Skeletal muscle cell (primary cell): ENCODE results near the gene ACTR8.
A peak's percentile ranks its signal among the peaks of the same experiment; 100 is the strongest.

Source experiments
- DNase-seq: peaks from one replicate; pipeline ENCODE4 v3.0.0-alpha.2; 2010; ENCODE audit warnings: low read depth
- H3K4me3 ChIP-seq: 2 replicates; pipeline ENCODE4 v1.5.1; 2011; ENCODE audit warnings: low read depth, mild to moderate bottlenecking, control low read depth, low read length, moderate library complexity

ACTR8 gene

GRCh38 chr3:53865732-53866499, 16.0 kb downstream of the ACTR8 start:
- H3K4me3 ChIP-seq: no peak overlapping the region
- DNase-seq: no peak

- DNase-seq: no peak
- no peak overlapping the region for H3K4me3 ChIP-seq
These were observed 18.8 kb downstream of the ACTR8 start for GRCh38 chr3:53863145-53863544.

GRCh38 chr3:53862241-53862640, 19.7 kb downstream of the ACTR8 start:
- no peak for DNase-seq
- H3K4me3 ChIP-seq: no peak overlapping the region

GRCh38 chr3:53860196-53860595, 21.8 kb downstream of the ACTR8 start:
- DNase-seq: no peak
- H3K4me3 ChIP-seq: no peak overlapping the region

GRCh38 chr3:53859178-53859577, 22.8 kb downstream of the ACTR8 start:
- no peak overlapping the region for H3K4me3 ChIP-seq
- DNase-seq: no peak

GRCh38 chr3:53858096-53858741, 23.7 kb downstream of the ACTR8 start:
- H3K4me3 ChIP-seq: no peak overlapping the region
- no peak for DNase-seq

GRCh38 chr3:53856964-53857363, 25.0 kb downstream of the ACTR8 start:
- H3K4me3 ChIP-seq: no peak overlapping the region
- DNase-seq: no peak

- DNase-seq: peak; percentile 4
- H3K4me3 ChIP-seq: no peak overlapping the region
These were observed 31.1 kb downstream of the ACTR8 start for GRCh38 chr3:53850895-53851294.

- no peak for DNase-seq
- H3K4me3 ChIP-seq: no peak overlapping the region
These were observed 32.0 kb downstream of the ACTR8 start for GRCh38 chr3:53849916-53850315.

GRCh38 chr3:53846851-53847155, 35.1 kb downstream of the ACTR8 start:
- no peak for DNase-seq
- no peak overlapping the region for H3K4me3 ChIP-seq

- H3K4me3 ChIP-seq: peak within 1 kb of the TSS; percentile 48
- no peak for DNase-seq
These were observed 35.7 kb downstream of the ACTR8 start, which contains the start of the genes CHDH and IL17RB for GRCh38 chr3:53846134-53846850. Gene CHDH (minus strand): TSS chr3:53846419. CDS start chr3:53824008, 22,411 bp downstream. Gene IL17RB (plus strand): TSS chr3:53846568. CDS start chr3:53846589, 21 bp downstream.

- no peak for DNase-seq
- H3K4me3 ChIP-seq: peak overlapping the region; percentile 48
These were observed 36.1 kb downstream of the ACTR8 start for GRCh38 chr3:53845881-53846133.

- peak overlapping the region; percentile 48 for H3K4me3 ChIP-seq
- no peak for DNase-seq
These were observed 36.7 kb downstream of the ACTR8 start for GRCh38 chr3:53845103-53845880.

- no peak for DNase-seq
These were observed 37.5 kb downstream of the ACTR8 start for GRCh38 chr3:53844262-53845102.

GRCh38 chr3:53843195-53844177, 38.5 kb downstream of the ACTR8 start:
- no peak overlapping the region for H3K4me3 ChIP-seq
- no peak for DNase-seq

More at GRCh38 chr3:53844262-53845102, 37.5 kb downstream of the ACTR8 start:
- no peak overlapping the region for H3K4me3 ChIP-seq

- H3K4me3 ChIP-seq: no peak overlapping the region
- no peak for DNase-seq
These were observed 39.3 kb downstream of the ACTR8 start for GRCh38 chr3:53842436-53843194.

- no peak overlapping the region for H3K4me3 ChIP-seq
- no peak for DNase-seq
These were observed 40.7 kb downstream of the ACTR8 start for GRCh38 chr3:53841296-53841695.
